Measurements from ENCODE around the gene GRID2.

The GRID2 gene

GRCh38 chr4:93687304-93687703 is 1383.5 kb downstream of the GRID2 start:
- DNase-seq (ENCODE audit: low read depth): no peak

DNA sequence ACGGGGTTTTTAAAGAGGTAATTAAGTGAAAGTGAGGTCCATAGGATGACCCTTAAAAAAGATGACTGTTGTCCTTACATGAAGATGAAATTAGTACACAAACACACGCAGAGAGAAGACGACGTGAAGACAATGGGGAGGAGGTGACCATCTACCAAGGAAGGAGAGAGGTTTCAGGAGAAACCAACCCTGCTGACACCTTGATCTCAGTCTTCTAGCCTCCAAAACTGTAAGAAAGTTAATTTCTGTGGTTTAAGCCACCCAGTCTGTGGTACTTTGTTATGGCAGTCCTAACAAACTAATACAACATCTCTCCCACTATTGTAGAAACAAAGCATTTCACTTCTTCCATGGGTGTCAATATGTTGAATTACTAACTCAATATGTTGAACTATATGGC is 1385.2 kb downstream of the GRID2 start:
- no peak for DNase-seq (ENCODE audit: low read depth)

GRCh38 chr4:93693141-93693540 is 1389.4 kb downstream of the GRID2 start:
- DNase-seq (ENCODE audit: low read depth): no peak

DNA sequence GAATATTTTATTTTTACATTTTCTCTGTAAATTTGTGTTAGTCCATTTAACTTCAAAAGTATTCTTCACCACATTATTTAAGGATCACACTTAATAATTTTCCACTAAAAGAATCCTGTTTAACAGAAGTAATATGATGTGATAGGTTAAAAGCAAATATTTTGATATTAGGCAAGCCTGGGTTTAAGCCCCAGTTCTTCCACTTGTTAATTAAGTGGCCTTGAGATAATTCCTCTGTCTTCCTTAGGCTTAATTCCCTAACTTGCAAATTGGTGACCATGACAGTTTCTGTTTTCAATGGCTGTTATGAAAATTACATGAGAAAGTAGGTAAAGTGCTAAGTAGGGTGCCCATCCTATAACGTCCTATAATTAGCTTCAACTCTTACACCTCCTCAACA is 1394.9 kb downstream of the GRID2 start:
- no peak for DNase-seq (ENCODE audit: low read depth)

GRCh38 chr4:93700571-93700970 is 1396.8 kb downstream of the GRID2 start:
- DNase-seq (ENCODE audit: low read depth): no peak

GRCh38 chr4:93710101-93710846 is 1406.5 kb downstream of the GRID2 start:
- DNase-seq (ENCODE audit: low read depth): no peak

- no peak for DNase-seq (ENCODE audit: low read depth)
These were observed 1407.2 kb downstream of the GRID2 start for GRCh38 chr4:93710847-93711430.

DNA sequence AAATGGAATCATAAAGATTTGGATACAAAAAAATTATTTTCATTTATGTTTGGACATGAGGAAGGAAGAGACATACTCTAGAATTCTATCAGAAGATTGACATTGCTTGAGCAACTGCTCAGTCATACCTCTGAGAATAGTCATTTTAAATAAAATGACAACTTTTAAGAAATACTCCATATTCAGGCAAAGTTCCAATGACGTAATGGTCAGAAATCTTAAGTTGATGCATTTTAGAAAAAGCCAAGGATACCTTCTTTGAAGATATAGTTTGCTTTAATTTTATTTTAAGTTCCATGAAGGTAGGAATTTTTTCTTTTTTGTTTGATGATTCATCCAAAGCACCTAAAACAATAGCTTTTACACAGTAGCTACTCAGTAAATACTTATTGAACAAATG is 1414.5 kb downstream of the GRID2 start:
- no peak for DNase-seq (ENCODE audit: low read depth)

- DNase-seq (ENCODE audit: low read depth): no peak
These were observed 1415.8 kb downstream of the GRID2 start for GRCh38 chr4:93719552-93719951.

DNA sequence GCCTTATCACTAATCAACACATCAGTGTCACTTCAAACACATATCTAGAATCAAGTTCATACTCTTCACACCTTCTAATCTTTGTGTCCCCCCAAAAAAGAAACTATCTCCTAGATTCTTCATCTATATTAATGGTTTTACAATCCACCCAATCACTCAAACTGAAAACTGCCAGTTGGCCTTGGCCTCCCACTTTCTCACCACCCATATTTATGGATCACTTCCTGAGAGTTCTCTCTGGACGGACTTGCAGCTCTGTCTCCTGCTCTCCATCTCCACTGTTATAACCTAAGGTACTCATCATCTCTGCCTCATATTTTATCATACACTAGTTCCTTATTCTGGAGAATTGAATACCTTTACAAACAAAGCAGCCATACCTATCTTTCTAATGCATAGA is 1418.7 kb downstream of the GRID2 start:
- no peak for DNase-seq (ENCODE audit: low read depth)

GRCh38 chr4:93730251-93730650 is 1426.5 kb downstream of the GRID2 start:
- no peak for DNase-seq (ENCODE audit: low read depth)

GRCh38 chr4:93730760-93731159 is 1427.0 kb downstream of the GRID2 start:
- no peak for DNase-seq (ENCODE audit: low read depth)

DNA sequence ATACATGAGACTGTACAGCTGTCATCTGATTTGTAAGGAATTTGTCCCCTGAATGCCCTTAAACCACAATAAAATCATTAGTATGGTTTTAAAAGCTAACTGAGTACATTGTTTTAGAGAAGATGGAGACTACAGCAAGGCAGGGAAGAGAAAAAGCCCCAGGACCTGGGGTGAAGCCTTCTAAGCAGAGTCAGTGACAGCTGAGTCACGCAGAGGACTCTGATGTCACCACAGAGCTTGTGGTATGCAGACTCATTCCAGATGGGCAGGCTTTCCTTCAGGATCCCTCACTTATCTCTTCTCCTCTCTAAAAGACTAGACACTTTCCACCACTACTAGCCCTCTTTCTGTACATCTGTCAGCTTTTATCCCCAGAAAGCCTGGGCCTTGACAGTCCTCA is 1427.7 kb downstream of the GRID2 start:
- no peak for DNase-seq (ENCODE audit: low read depth)

GRCh38 chr4:93732509-93732908 is 1428.7 kb downstream of the GRID2 start:
- no peak for DNase-seq (ENCODE audit: low read depth)

GRCh38 chr4:93740890-93741289 is 1437.1 kb downstream of the GRID2 start:
- DNase-seq (ENCODE audit: low read depth): no peak

- DNase-seq (ENCODE audit: low read depth): no peak
These were observed 1439.3 kb downstream of the GRID2 start for GRCh38 chr4:93743022-93743421.

DNA sequence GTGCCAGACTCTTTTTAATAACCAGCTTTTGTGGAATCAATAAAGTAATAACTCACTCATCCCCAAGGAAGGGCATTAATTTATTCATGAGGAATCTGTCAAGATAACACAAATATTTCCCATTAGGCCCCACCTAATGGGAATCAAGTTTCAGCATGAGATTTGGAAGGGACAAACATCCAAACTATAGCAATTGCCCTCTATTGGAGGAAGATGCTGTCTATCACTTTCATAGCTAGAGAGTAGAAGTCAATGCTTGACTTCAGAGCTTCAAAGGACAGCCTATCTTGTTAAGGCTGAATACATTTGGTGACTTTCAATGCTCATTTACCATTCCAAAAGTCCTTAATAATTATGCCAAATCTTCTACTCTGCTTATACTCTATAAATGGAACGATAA is 1439.9 kb downstream of the GRID2 start:
- no peak for DNase-seq (ENCODE audit: low read depth)

GRCh38 chr4:93744961-93745360 is 1441.2 kb downstream of the GRID2 start:
- no peak for DNase-seq (ENCODE audit: low read depth)

DNA sequence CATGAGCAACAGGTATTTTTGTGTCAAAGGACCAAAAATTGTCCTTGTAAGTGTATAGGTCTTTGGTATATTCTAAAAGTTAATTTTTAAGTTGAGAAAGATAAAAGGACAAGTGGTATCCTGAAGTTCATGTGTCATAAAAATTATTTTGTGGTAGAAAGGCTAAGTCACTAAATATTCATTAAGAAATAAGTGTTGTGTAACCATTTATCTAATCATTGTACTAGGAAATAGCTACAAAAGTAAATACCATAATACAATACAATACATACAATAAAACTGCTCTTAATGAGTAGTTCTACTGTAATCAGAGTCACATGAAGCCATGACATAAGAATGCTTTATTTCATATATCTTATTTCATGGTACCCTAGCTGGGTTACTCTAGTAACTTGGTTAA is 1442.3 kb downstream of the GRID2 start:
- no peak for DNase-seq (ENCODE audit: low read depth)

- no peak for DNase-seq (ENCODE audit: low read depth)
These were observed 1443.5 kb downstream of the GRID2 start for GRCh38 chr4:93747220-93747619.

GRCh38 chr4:93748373-93749291 is 1444.9 kb downstream of the GRID2 start:
- no peak for DNase-seq (ENCODE audit: low read depth)

DNA sequence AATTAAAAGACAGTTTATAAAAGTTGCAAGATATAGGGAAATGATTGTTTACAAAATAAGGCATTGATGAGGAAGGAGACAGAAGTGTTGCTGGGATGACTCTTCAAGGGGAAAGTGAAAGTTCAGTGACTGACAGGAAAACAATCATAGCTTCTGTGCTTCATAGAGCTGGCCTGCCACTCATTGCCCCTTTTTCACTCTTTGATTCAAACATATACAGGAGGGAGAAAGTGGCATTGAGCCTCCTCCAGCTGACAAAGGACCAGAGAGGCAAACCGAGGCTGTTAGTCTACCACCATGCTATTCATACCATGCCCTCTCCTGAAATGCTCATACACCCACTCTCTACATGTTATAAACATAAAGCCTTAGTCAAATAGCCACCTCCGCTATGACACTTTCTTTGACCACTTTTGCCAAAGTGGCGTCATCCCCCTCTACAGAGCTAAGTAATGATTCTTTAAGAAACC is 1445.6 kb downstream of the GRID2 start:
- no peak for DNase-seq (ENCODE audit: low read depth)

- no peak for DNase-seq (ENCODE audit: low read depth)
These were observed 1447.6 kb downstream of the GRID2 start for GRCh38 chr4:93751411-93751810.

Measured in activated T-helper 1 cell treated with Interleukin-2 at 50 U/mL for 16 hours (primary cell).